ENCODE data around the gene VSX2.

The VSX2 gene

GRCh38 chr14:74302634-74303569, 63.7 kb downstream of the VSX2 start, which contains the start of gene ABCD4:
Gene ABCD4 (minus strand): TSS chr14:74302934. CDS start chr14:74302912, 22 bp downstream.
- peak; percentile 94 for DNase-seq

- no peak for DNase-seq
These were observed 69.4 kb downstream of the VSX2 start for GRCh38 chr14:74308695-74309094.

DNA sequence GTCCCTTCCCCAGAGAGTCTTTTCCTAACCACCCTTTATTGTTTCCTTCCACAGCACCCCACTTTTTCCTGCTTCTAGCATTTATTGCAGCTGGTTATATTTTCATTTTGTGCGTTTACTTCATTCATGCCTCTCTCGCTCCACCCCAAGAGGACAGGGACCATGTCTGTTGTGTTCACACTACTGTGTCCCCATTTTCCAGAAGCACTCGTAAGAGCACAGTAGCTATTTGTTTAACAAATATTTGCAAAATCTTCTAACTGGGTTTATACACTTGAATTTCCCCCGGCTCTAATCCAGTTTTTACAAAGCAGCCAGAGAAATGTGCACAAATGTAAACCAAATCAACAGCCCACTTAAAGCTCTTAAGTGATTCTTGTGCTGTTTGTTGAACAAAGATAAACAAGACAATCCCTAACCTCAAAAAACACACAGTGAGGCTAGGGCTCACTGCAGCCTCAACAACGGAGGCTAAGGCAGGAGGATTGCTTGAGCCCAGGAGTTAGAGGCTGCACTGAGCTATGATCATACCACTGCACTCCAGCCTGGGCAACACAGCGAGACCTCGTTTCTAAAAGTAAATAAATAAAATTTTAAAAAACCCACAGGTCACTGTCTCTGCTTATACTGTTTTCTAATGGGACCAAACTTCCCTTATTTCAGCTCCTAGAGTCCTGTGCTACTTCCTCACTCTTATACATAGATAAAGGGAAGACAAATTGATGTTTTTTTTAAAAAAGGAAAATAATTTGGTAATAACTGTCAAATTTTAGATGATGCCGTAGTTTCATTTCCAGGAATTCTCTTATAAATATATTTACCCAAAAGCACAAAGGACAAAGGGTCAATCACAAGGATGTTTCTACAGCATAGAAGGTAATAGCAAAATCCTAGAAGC, 70.1 kb downstream of the VSX2 start:
- DNase-seq = no peak

DNA sequence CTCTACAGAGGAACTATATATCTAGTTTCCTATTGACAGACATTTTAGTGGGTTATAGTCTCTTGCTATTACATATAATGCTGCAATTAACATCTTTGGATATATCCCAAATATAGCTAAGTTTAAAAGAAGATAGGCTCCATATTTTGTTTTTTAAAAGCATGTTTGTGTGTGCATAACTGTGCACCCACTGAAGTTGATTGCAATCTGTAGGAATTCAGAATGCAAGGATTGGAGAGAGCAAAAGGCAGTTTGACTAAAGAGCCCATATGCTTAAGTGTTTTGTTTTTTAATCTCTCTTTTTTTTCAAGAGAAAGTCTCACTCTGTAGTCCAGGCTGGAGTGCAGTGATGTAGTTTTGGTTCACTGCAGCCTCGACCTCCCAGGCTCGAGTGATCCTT, 72.9 kb downstream of the VSX2 start:
- DNase-seq = no peak
